Gastroesophageal sphincter (tissue), 3 donors: ENCODE results near the gene CTIF.

ENCODE experiments used
- EP300 ChIP-seq: sonication (generic); formaldehyde crosslinking; IDR thresholded peaks from one replicate; pipeline ENCODE4 v1.6.1; 2017; ENCODE audit warnings: antibody characterized with exemption, mild to moderate bottlenecking
- POLR2A ChIP-seq, 2 donors: fragments of 450-650 bp; IDR thresholded peaks; one replicate each; pipeline ENCODE4 v1.6.1; 2017; ENCODE audit warnings: antibody characterized with exemption in 2 of 2, mild to moderate bottlenecking in 2 of 2, moderate library complexity in 1 of 2
- POLR2AphosphoS5 ChIP-seq: sonication (generic); formaldehyde crosslinking; IDR thresholded peaks from one replicate; pipeline ENCODE4 v1.6.1; 2017; ENCODE audit warnings: antibody characterized with exemption
- TF ChIP-seq, protein P1 (sequence below), 4 experiments: fragments of 200-600 bp in 2 of 4; fragments of 450-650 bp in 2 of 4; sonication (generic) in 1 of 4; IDR thresholded peaks; one replicate each; pipeline ENCODE4 v1.5.1; 2017 to 2019; ENCODE audit warnings: antibody characterized with exemption in 4 of 4, mild to moderate bottlenecking in 2 of 4, moderate library complexity in 2 of 4

DNA sequence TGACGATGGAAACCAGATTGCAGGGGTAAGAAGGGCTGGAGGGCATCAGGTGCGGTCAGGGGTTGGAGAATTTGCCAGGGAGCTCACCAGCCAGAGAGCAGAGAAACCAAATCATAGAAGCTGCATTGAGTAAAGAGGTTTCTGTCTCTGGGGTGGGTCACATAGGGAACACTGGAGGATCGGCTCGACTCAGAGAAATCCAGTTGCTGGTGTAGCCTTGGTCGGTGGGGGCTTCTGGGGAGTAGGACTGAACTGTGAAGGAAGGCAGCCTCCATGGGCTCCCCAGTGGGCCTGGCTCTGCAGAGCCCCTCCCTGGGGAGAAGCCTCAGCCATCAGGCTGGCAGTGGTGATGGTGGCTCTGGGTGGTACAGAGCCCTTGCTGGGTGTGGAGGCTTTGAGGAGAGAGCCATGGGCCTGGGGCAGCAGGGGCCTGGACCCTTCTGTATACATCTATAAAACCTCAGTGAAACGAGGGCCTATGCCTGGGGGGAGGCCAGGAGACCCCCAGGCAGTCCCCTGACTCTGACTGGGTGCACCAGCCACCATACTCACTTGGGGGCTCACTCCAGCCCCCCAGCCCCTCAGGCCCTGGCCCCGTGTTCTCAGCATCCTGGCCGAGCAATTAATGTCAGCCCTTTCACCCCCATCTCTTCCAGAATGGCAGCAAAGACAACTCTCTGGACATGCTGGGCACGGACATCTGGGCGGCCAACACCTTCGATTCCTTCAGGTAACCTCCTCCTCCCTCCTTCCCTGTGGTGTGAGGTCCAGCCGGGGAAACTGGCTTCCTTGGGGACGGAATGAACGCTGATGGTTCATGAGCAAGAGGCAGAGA, 124.5 kb downstream of the CTIF start:
- TF ChIP-seq POLR2A (IDR thresholded peaks at IDR 0.05) (no peak), EP300 (no peak), POLR2AphosphoS5 (no peak)
- TF ChIP-seq, protein P1, sequence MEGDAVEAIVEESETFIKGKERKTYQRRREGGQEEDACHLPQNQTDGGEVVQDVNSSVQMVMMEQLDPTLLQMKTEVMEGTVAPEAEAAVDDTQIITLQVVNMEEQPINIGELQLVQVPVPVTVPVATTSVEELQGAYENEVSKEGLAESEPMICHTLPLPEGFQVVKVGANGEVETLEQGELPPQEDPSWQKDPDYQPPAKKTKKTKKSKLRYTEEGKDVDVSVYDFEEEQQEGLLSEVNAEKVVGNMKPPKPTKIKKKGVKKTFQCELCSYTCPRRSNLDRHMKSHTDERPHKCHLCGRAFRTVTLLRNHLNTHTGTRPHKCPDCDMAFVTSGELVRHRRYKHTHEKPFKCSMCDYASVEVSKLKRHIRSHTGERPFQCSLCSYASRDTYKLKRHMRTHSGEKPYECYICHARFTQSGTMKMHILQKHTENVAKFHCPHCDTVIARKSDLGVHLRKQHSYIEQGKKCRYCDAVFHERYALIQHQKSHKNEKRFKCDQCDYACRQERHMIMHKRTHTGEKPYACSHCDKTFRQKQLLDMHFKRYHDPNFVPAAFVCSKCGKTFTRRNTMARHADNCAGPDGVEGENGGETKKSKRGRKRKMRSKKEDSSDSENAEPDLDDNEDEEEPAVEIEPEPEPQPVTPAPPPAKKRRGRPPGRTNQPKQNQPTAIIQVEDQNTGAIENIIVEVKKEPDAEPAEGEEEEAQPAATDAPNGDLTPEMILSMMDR (IDR thresholded peaks at IDR 0.05), result no peak
